Spleen (tissue), 11 donors: Measurements from ENCODE around the gene RNLS. TPM values are rescaled to one million over a fixed set of nuclear protein-coding genes. Genes with fewer than 3 reads are reported as not detected.

Source experiments
- DNase-seq: peaks from one replicate; pipeline ENCODE4 v3.0.0-alpha.2; 2020
- H3K27ac ChIP-seq, 8 donors: fragments of 200-600 bp; sonication (generic) in 7 of 8; 1 replicate in 4 of 8; 2 replicates in 4 of 8; pipeline versions ENCODE4 v1.5.0 to v1.8.0; 2016 to 2021; ENCODE audit warnings: inconsistent platforms in 4 of 8, mild to moderate bottlenecking in 4 of 8, moderate library complexity in 1 of 8
- H3K27me3 ChIP-seq, 7 donors: fragments of 200-600 bp; sonication (generic) in 6 of 7; replicated peaks in 1 of 7; 1 replicate in 4 of 7; 2 replicates in 3 of 7; pipeline versions ENCODE4 v1.5.0 to v1.8.0; 2016 to 2021; ENCODE audit warnings: inconsistent platforms in 3 of 7, mild to moderate bottlenecking in 1 of 7
- H3K36me3 ChIP-seq, 6 donors: fragments of 200-600 bp; sonication (generic) in 5 of 6; 1 replicate in 4 of 6; 2 replicates in 2 of 6; pipeline versions ENCODE4 v1.5.0 to v1.8.0; 2016 to 2021; ENCODE audit warnings: inconsistent platforms in 2 of 6
- H3K4me1 ChIP-seq, 6 donors: fragments of 200-600 bp; sonication (generic) in 5 of 6; 1 replicate in 3 of 6; 2 replicates in 3 of 6; pipeline versions ENCODE4 v1.5.0 to v1.8.0; 2016 to 2021; ENCODE audit warnings: inconsistent platforms in 3 of 6
- H3K4me3 ChIP-seq, 8 donors: fragments of 200-600 bp; sonication (generic) in 7 of 8; 1 replicate in 4 of 8; 2 replicates in 4 of 8; pipeline versions ENCODE4 v1.5.0 to v1.8.0; 2016 to 2021; ENCODE audit warnings: inconsistent platforms in 4 of 8, mild to moderate bottlenecking in 4 of 8, moderate library complexity in 2 of 8
- H3K9me3 ChIP-seq, 8 donors: fragments of 200-600 bp; sonication (generic) in 7 of 8; 1 replicate in 4 of 8; 2 replicates in 4 of 8; pipeline versions ENCODE4 v1.5.0 to v1.8.0; 2016 to 2021; ENCODE audit warnings: inconsistent platforms in 4 of 8
- POLR2A ChIP-seq, 3 donors: fragments of 450-650 bp; IDR thresholded peaks; one replicate each; pipeline ENCODE4 v1.5.1; 2017; ENCODE audit warnings: antibody characterized with exemption in 3 of 3, mild to moderate bottlenecking in 1 of 3
- POLR2AphosphoS5 ChIP-seq, 3 donors: sonication (generic); formaldehyde crosslinking; IDR thresholded peaks; one replicate each; pipeline ENCODE4 v1.5.1; 2017; ENCODE audit warnings: antibody characterized with exemption in 3 of 3
- WGBS, 5 donors: extraction: QIAGEN DNeasy Blood & Tissue Kit in 3 of 5; methylation state at CpG; one replicate each; pipeline versions ENCODE4 v1.1.5 to v1.1.7; 2013 to 2018; 5-methylcytosine and 5-hydroxymethylcytosine counted together
- intact Hi-C: fragments of 100-400 bp; cut with DNase I; formaldehyde crosslinking; loops from one replicate; pipeline ENCODE4 v1.15.0; 2023; ENCODE audit warnings: low total_unique reads
- polyA plus RNA-seq, 3 donors: library from polyadenylated mRNA; stranded (reverse); fragments of 200-250 nt; gene quantifications; one replicate each; pipeline ENCODE4 v1.2.1, GENCODE V29; 2013
- total RNA-seq, 7 donors: library from RNA; depleted of rRNA in 3 of 7; stranded (reverse); fragments of >200 nt in 3 of 7; fragmentation: NEBNext Ultra II Directional in 4 of 7; extraction: Animal tissue kit (Norgen Biotek cat#: 25700) in 4 of 7; gene quantifications; one replicate each; pipeline versions ENCODE4 v1.1.0 to v1.2.1, GENCODE V29; 2016 to 2021
- TF ChIP-seq, protein P1 (sequence below), 11 experiments: fragments of 200-600 bp in 7 of 11; fragments of 450-650 bp in 4 of 11; sonication (generic) in 4 of 11; IDR thresholded peaks in 8 of 11; conservative IDR thresholded peaks in 3 of 11; 1 replicate in 7 of 11; 2 replicates in 4 of 11; pipeline versions ENCODE4 v1.4.0 to v1.8.0; 2016 to 2021; ENCODE audit warnings: antibody characterized with exemption in 11 of 11, inconsistent platforms in 4 of 11, mild to moderate bottlenecking in 1 of 11
- donor health status: healthy with polysubstance abuse.
- donor health status: DM: no; HTN: no; CAD: no; lungs with moderate emphysema.
- donor health status: DM: no; HTN: no; CAD: no.
- donor health status: Bipolar disorder and iron deficiency.
- donor health status: healthy.
- donor health status: DM: no; HTN: no; CAD: no.
- donor health status: DM: yes; HTN: yes; CAD: no.

RNLS gene
- total and polyA plus RNA-seq, 10 donors: 4.5 to 28.8 (median 8.5) TPM

GRCh38 chr10:88528806-88529570, 54.1 kb downstream of the RNLS start:
- Histone ChIP-seq H3K27ac (no peak overlapping the region), H3K27me3 (no peaks in the 10 kb centered on the region), H3K4me1 (no peaks in the 10 kb centered on the region), H3K4me3 (no peak overlapping the region), H3K36me3 (no peaks in the 10 kb centered on the region), H3K9me3 (no peaks in the 10 kb centered on the region)
- whole genome bisulfite sequencing, 5 donors: 63 to 74% (median 69%) methylated on average over 4 of the region's 4 CpGs
- TF ChIP-seq POLR2A (IDR thresholded peaks at IDR 0.05) (no peak), POLR2AphosphoS5 (IDR thresholded peaks at IDR 0.05) (no peak)
- TF ChIP-seq, protein P1, sequence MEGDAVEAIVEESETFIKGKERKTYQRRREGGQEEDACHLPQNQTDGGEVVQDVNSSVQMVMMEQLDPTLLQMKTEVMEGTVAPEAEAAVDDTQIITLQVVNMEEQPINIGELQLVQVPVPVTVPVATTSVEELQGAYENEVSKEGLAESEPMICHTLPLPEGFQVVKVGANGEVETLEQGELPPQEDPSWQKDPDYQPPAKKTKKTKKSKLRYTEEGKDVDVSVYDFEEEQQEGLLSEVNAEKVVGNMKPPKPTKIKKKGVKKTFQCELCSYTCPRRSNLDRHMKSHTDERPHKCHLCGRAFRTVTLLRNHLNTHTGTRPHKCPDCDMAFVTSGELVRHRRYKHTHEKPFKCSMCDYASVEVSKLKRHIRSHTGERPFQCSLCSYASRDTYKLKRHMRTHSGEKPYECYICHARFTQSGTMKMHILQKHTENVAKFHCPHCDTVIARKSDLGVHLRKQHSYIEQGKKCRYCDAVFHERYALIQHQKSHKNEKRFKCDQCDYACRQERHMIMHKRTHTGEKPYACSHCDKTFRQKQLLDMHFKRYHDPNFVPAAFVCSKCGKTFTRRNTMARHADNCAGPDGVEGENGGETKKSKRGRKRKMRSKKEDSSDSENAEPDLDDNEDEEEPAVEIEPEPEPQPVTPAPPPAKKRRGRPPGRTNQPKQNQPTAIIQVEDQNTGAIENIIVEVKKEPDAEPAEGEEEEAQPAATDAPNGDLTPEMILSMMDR (IDR thresholded peaks at IDR 0.05 in 8 of 11, conservative IDR thresholded peaks at IDR 0.05 in 3 of 11): no peak
- DNase-seq: no peak
- intact Hi-C loops: no loop called here

GRCh38 chr10:88528201-88528600, 54.9 kb downstream of the RNLS start:
- Histone ChIP-seq H3K9me3 (no peaks in the 10 kb centered on the region), H3K27me3 (no peaks in the 10 kb centered on the region), H3K27ac (no peak overlapping the region), H3K4me1 (no peaks in the 10 kb centered on the region), H3K36me3 (no peaks in the 10 kb centered on the region), H3K4me3 (no peak overlapping the region)
- TF ChIP-seq, protein P1 (IDR thresholded peaks at IDR 0.05 in 8 of 11, conservative IDR thresholded peaks at IDR 0.05 in 3 of 11): no peak
- TF ChIP-seq POLR2AphosphoS5 (IDR thresholded peaks at IDR 0.05) (no peak), POLR2A (IDR thresholded peaks at IDR 0.05) (no peak)
- DNase-seq: no peak
- intact Hi-C loops: no loop called here

- no peak for DNase-seq
- Histone ChIP-seq H3K27me3 (no peaks in the 10 kb centered on the region), H3K4me1 (peaks cover 0 to 7% (median 0%) of the 10 kb centered on the region in 6 donors), H3K36me3 (no peaks in the 10 kb centered on the region), H3K4me3 (no peak overlapping the region), H3K27ac (no peak overlapping the region), H3K9me3 (no peaks in the 10 kb centered on the region)
- intact Hi-C loops: no loop called here
- TF ChIP-seq, protein P1 (IDR thresholded peaks at IDR 0.05 in 8 of 11, conservative IDR thresholded peaks at IDR 0.05 in 3 of 11): no peak
- TF ChIP-seq POLR2A (IDR thresholded peaks at IDR 0.05) (no peak), POLR2AphosphoS5 (IDR thresholded peaks at IDR 0.05) (no peak)
- WGBS, 5 donors: 86 to 100% (median 95%) methylated on average over 1 of the region's 1 CpG
Observed at GRCh38 chr10:88527245-88527644, 55.9 kb downstream of the RNLS start.

GRCh38 chr10:88526501-88527105, 56.5 kb downstream of the RNLS start:
- 78 to 89% (median 86%) methylated on average over 3 of the region's 3 CpGs for WGBS, 5 donors
- no peaks in the 10 kb centered on the region for H3K9me3 ChIP-seq
- no peaks in the 10 kb centered on the region for H3K27me3 ChIP-seq
- intact Hi-C loops: no loop called here
- H3K4me1 ChIP-seq: peaks cover 0 to 7% (median 0%) of the 10 kb centered on the region in 6 donors
- no peak overlapping the region for H3K4me3 ChIP-seq
- DNase-seq: no peak
- no peaks in the 10 kb centered on the region for H3K36me3 ChIP-seq
- no peak overlapping the region for H3K27ac ChIP-seq
- TF ChIP-seq, protein P1 (IDR thresholded peaks at IDR 0.05 in 8 of 11, conservative IDR thresholded peaks at IDR 0.05 in 3 of 11): no peak
- TF ChIP-seq POLR2A (IDR thresholded peaks at IDR 0.05): no peak
- TF ChIP-seq POLR2AphosphoS5 (IDR thresholded peaks at IDR 0.05): no peak
